GM12878 (cell line): ENCODE data around the gene CASP6. TPM values are rescaled to one million over a fixed set of nuclear protein-coding genes. Genes with fewer than 3 reads are reported as not detected.

Experiments used
- ATAC-seq: fragments of 200-7000 bp; cut with Tn5 transposase; 3 replicates; pipeline ENCODE4 v1.9.1; 2020; ENCODE audit warnings: mild to moderate bottlenecking, moderate library complexity
- BruUV-seq: library from RNA; stranded (reverse); fragments of 400-500 nt; replicated peaks from 2 replicates; lab custom pipeline; 2021; lab: Mats Ljungman, UMichigan
- CTCF ChIA-PET: fragments of 300-600 bp; sonication (Branson Sonifier 250); formaldehyde crosslinking; extraction: SDS; loops from one replicate; lab custom pipeline; 2021; ENCODE audit warnings: inconsistent platforms; lab: Yijun Ruan, JAX
- POLR2A ChIA-PET: fragments of 350-600 bp; formaldehyde crosslinking; extraction: SDS; loops from one replicate; lab custom pipeline; 2021; ENCODE audit warnings: inconsistent platforms; lab: Charles Lee
- RAD21 ChIA-PET: fragments of 300-600 bp; sonication (Branson Sonifier 250); formaldehyde crosslinking; loops from one replicate; lab custom pipeline; 2023; ENCODE audit warnings: antibody characterized with exemption; ENCODE audit not compliant: unreplicated experiment; lab: Charles Lee
- SMC1A ChIA-PET: fragments of 300-600 bp; sonication (Branson Sonifier 250); formaldehyde crosslinking; loops from one replicate; lab custom pipeline; 2023; ENCODE audit not compliant: unreplicated experiment, uncharacterized antibody; lab: Charles Lee
- DNase-seq: peaks from one replicate; pipeline ENCODE4 v3.0.0-alpha.2; 2011; ENCODE audit warnings: low read depth, low spot score
- FAIRE-seq: peaks from 3 replicates; lab custom pipeline; 2011; peaks lifted over from hg19 to GRCh38; lab: Jason Lieb, UNC
- H2AFZ ChIP-seq: 2 replicates; pipeline ENCODE4 v1.6.0; 2011; ENCODE audit warnings: low read depth, low read length, control low read depth; ENCODE audit not compliant: control insufficient read depth
- H3K27ac ChIP-seq: 2 replicates; pipeline ENCODE4 v1.5.1; 2011; ENCODE audit warnings: control low read depth; ENCODE audit not compliant: control insufficient read depth, insufficient read depth
- H3K27me3 ChIP-seq, 2 experiments: replicated peaks in 1 of 2; 2 replicates each; pipeline versions ENCODE4 v1.6.0 to v1.6.1; 2011; ENCODE audit warnings: low read length in 1 of 2; ENCODE audit not compliant: control insufficient read depth in 2 of 2, insufficient read depth in 2 of 2
- H3K36me3 ChIP-seq, 2 experiments: 2 replicates each; pipeline ENCODE4 v1.5.1; 2011; ENCODE audit warnings: low read length in 1 of 2; ENCODE audit not compliant: control insufficient read depth in 2 of 2, insufficient read depth in 2 of 2
- H3K4me1 ChIP-seq: 2 replicates; pipeline ENCODE4 v1.6.1; 2011; ENCODE audit warnings: mild to moderate bottlenecking, low read length, moderate library complexity, mixed read lengths; ENCODE audit not compliant: control insufficient read depth, insufficient read depth
- H3K4me2 ChIP-seq: 2 replicates; pipeline ENCODE4 v1.6.0; 2011; ENCODE audit warnings: control low read depth; ENCODE audit not compliant: control insufficient read depth, insufficient read depth
- H3K4me3 ChIP-seq: fragments of 200-600 bp; sonication (generic); 2 replicates; pipeline ENCODE4 v1.5.1; 2016
- H3K79me2 ChIP-seq: 2 replicates; pipeline ENCODE4 v1.6.0; 2011; ENCODE audit warnings: low read length; ENCODE audit not compliant: control insufficient read depth, insufficient read depth
- H3K9ac ChIP-seq: 2 replicates; pipeline ENCODE4 v1.8.0; 2011; ENCODE audit warnings: low read length, control low read depth, mixed read lengths; ENCODE audit not compliant: control insufficient read depth, insufficient read depth
- H3K9me3 ChIP-seq: replicated peaks from 3 replicates; pipeline ENCODE4 v1.5.1; 2011; ENCODE audit warnings: mild to moderate bottlenecking, low read length; ENCODE audit not compliant: control insufficient read depth, insufficient read depth
- H4K20me1 ChIP-seq: 2 replicates; pipeline ENCODE4 v1.6.0; 2011; ENCODE audit not compliant: control insufficient read depth, insufficient read depth
- IRF5 ChIP-seq: fragments of 450-650 bp; IDR thresholded peaks from 2 replicates; pipeline ENCODE4 v1.6.1; 2017; ENCODE audit warnings: borderline replicate concordance
- JUND ChIP-seq: IDR thresholded peaks from 2 replicates; pipeline ENCODE4 v1.6.1; 2012; ENCODE audit warnings: low read depth, mild to moderate bottlenecking, low read length, improper control_type of control experiment, moderate library complexity
- RBBP5 ChIP-seq: fragments of 200-600 bp; sonication (generic); conservative IDR thresholded peaks from 2 replicates; pipeline ENCODE4 v1.6.1; 2016
- ZNF207 ChIP-seq: fragments of 450-650 bp; IDR thresholded peaks from 2 replicates; pipeline ENCODE4 v1.6.1; 2014; ENCODE audit warnings: antibody characterized with exemption, mild to moderate bottlenecking, borderline replicate concordance
- WGBS: methylation state at CpG from one replicate; pipeline ENCODE4 v1.1.6; 2016; ENCODE audit warnings: low lambda C conversion rate; ENCODE audit not compliant: insufficient replicate concordance, insufficient coverage; ENCODE audit errors: missing lambda C conversion rate; 5-methylcytosine and 5-hydroxymethylcytosine counted together
- in situ Hi-C: fragments of 300-500 bp; cut with MboI; formaldehyde crosslinking; loops from 9 replicates; pipeline ENCODE4 v1.14.3; 2018; ENCODE audit warnings: mixed read lengths
- intact Hi-C: fragments of 100-400 bp; cut with micrococcal nuclease; formaldehyde crosslinking; loops from one replicate; pipeline ENCODE4 v1.14.2; 2022; ENCODE audit not compliant: unreplicated experiment
- polyA plus RNA-seq, 11 experiments: library from polyadenylated mRNA; depleted of rRNA in 4 of 11; unstranded in 6 of 11; stranded (reverse) in 5 of 11; fragments of >200 nt; fragmentation: Nextera tagmentation in 4 of 11; fragmentation: Illumina TruSeq in 1 of 11; extraction: Ambion mirVana in 4 of 11; extraction: Trizol in 1 of 11; gene quantifications; 1 replicate in 1 of 11; 2 replicates in 10 of 11; pipeline versions ENCODE4 v1.2.1 to v1.2.3, GENCODE V29; 2011 to 2016; ENCODE audit warnings: inconsistent platforms in 2 of 11, missing spikeins in 2 of 11, low read depth in 1 of 11
- total RNA-seq, 4 experiments: library from RNA; depleted of rRNA in 3 of 4; stranded (reverse); fragments of >200 nt in 3 of 4; fragmentation: Illumina TruSeq in 1 of 4; extraction: Trizol in 1 of 4; gene quantifications; 2 replicates each; pipeline versions ENCODE4 v1.2.1 to v1.2.3, GENCODE V29; 2013 to 2021
- TF ChIP-seq, protein P1 (sequence below): fragments of 450-650 bp; formaldehyde crosslinking; IDR thresholded peaks from 2 replicates; pipeline ENCODE4 v1.5.0; 2022; ENCODE audit warnings: mild to moderate bottlenecking, missing genetic modification characterization

Gene CASP6
- total and polyA plus RNA-seq, 10 of the 15 experiments (the other 5 are each of a cell fraction or from before 2014, with no cell fraction given) = 20.0 to 66.8 (median 30.8) TPM

- BruUV-seq = no TSS peak
- H3K4me3 ChIP-seq = no peak overlapping the region
- intact Hi-C loops (no loop called here), in situ Hi-C loops (no loop called here)
- H3K9me3 ChIP-seq = no peaks in the 10 kb centered on the region
- TF ChIP-seq JUND = no peak
- TF ChIP-seq, protein P1, sequence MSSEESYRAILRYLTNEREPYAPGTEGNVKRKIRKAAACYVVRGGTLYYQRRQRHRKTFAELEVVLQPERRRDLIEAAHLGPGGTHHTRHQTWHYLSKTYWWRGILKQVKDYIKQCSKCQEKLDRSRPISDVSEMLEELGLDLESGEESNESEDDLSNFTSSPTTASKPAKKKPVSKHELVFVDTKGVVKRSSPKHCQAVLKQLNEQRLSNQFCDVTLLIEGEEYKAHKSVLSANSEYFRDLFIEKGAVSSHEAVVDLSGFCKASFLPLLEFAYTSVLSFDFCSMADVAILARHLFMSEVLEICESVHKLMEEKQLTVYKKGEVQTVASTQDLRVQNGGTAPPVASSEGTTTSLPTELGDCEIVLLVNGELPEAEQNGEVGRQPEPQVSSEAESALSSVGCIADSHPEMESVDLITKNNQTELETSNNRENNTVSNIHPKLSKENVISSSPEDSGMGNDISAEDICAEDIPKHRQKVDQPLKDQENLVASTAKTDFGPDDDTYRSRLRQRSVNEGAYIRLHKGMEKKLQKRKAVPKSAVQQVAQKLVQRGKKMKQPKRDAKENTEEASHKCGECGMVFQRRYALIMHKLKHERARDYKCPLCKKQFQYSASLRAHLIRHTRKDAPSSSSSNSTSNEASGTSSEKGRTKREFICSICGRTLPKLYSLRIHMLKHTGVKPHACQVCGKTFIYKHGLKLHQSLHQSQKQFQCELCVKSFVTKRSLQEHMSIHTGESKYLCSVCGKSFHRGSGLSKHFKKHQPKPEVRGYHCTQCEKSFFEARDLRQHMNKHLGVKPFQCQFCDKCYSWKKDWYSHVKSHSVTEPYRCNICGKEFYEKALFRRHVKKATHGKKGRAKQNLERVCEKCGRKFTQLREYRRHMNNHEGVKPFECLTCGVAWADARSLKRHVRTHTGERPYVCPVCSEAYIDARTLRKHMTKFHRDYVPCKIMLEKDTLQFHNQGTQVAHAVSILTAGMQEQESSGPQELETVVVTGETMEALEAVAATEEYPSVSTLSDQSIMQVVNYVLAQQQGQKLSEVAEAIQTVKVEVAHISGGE = no peak
- TF ChIP-seq ZNF207 = no peak
- no peak for TF ChIP-seq IRF5
- no peak for TF ChIP-seq RBBP5
- no peaks in the 10 kb centered on the region for H4K20me1 ChIP-seq
- no peak overlapping the region for H3K9ac ChIP-seq
- no peak overlapping the region for H2AFZ ChIP-seq
- FAIRE-seq (no peak), DNase-seq (no peak), ATAC-seq (no peak)
- no peaks in the 10 kb centered on the region for H3K4me1 ChIP-seq
- SMC1A ChIA-PET = interaction anchor here (0.6 to 1.1 kb wide), 6 partner anchors 9 to 484 kb away, joined by 3 to 4 read pairs (median 3); no protein-coding TSS in a partner anchor
- WGBS = 49% methylated on average over 4 of the region's 4 CpGs
- H3K4me2 ChIP-seq = no peak overlapping the region
- H3K79me2 ChIP-seq = no peaks in the 10 kb centered on the region
- RAD21 ChIA-PET = no interaction called here
- no peaks in the 10 kb centered on the region for H3K36me3 ChIP-seq
- H3K27ac ChIP-seq = no peak overlapping the region
- POLR2A ChIA-PET = no interaction called here
- CTCF ChIA-PET = interaction anchor here (0.7 kb wide), 1 partner anchor 113 kb away, joined by 3 read pairs; no protein-coding TSS in a partner anchor
- H3K27me3 ChIP-seq = no peaks in the 10 kb centered on the region
Observed at GRCh38 chr4:109751852-109752251, 48.6 kb upstream of the CASP6 start.
